Measurements from ENCODE around the gene CCDC12.

GRCh38 chr3:46993292-46993691 lies 16.7 kb upstream of the CCDC12 start:
- TF ChIP-seq STAG1 (CRISPR knock-in tag; IDR thresholded peaks at IDR 0.05; ENCODE audit: borderline replicate concordance), result no peak
- no peak for TF ChIP-seq MAX (CRISPR knock-in tag; IDR thresholded peaks at IDR 0.05)
- no peak for TF ChIP-seq NR3C1 (CRISPR knock-in tag; IDR thresholded peaks at IDR 0.05)
- TF ChIP-seq HINFP (tag; conservative IDR thresholded peaks at IDR 0.05; ENCODE audit: low read depth), result no peak
- TF ChIP-seq ZNF224 (CRISPR knock-in tag; IDR thresholded peaks at IDR 0.05), result no peak
- TF ChIP-seq CTCF (IDR thresholded peaks at IDR 0.05 in 2 of 3, conservative IDR thresholded peaks at IDR 0.05 in 1 of 3; ENCODE audit: insufficient read depth in 2 of 3, low read depth in 1 of 3, low read length in 3 of 3), result no peak
- no peak for TF ChIP-seq MXD1 (CRISPR knock-in tag; IDR thresholded peaks at IDR 0.05; ENCODE audit: borderline replicate concordance, poor library complexity, severe bottlenecking)
- TF ChIP-seq TBP (optimal IDR thresholded peaks at IDR 0.05; ENCODE audit: low read depth, low read length), result no peak
- no peak for TF ChIP-seq NFYB (IDR thresholded peaks at IDR 0.05; ENCODE audit: extremely low read depth, insufficient read length)
- no peak for TF ChIP-seq CEBPB (tag; IDR thresholded peaks at IDR 0.05)
- no peak for TF ChIP-seq ZBTB49 (CRISPR knock-in tag; IDR thresholded peaks at IDR 0.05; ENCODE audit: borderline replicate concordance)
- TF ChIP-seq ATF4 (CRISPR knock-in tag; IDR thresholded peaks at IDR 0.05), result no peak
- no peak for TF ChIP-seq SMC3 (conservative IDR thresholded peaks at IDR 0.05; ENCODE audit: insufficient read depth, low read depth, low read length)
- TF ChIP-seq STAT6 (CRISPR knock-in tag; IDR thresholded peaks at IDR 0.05), result no peak
